SK-N-SH (cell line): Measurements from ENCODE around the gene IL22RA1. TPM values are rescaled to one million over a fixed set of nuclear protein-coding genes. Genes with fewer than 3 reads are reported as not detected.

Experiments used
- CTCF ChIA-PET: fragments of 300-600, 350-600 bp; formaldehyde crosslinking; extraction: SDS; loops from one replicate; lab custom pipeline; 2021; lab: Yijun Ruan, JAX
- POLR2A ChIA-PET: fragments of 350-600 bp; sonication (Branson Sonifier 250); formaldehyde crosslinking; extraction: SDS; loops from one replicate; lab custom pipeline; 2020; ENCODE audit warnings: antibody characterized with exemption, inconsistent platforms; lab: Yijun Ruan, JAX
- DNase-seq: peaks from one replicate; pipeline ENCODE4 v3.0.0; 2012
- H2AFZ ChIP-seq: fragments of 200-600 bp; sonication (generic); 2 replicates; pipeline ENCODE4 v1.8.1; 2016; ENCODE audit warnings: antibody characterized with exemption, mild to moderate bottlenecking, low read depth
- H3F3A ChIP-seq: fragments of 200-600 bp; sonication (generic); replicated peaks from 2 replicates; pipeline ENCODE3; 2016; ENCODE audit warnings: antibody characterized with exemption, mild to moderate bottlenecking; ENCODE audit not compliant: insufficient read depth
- H3K27ac ChIP-seq, 2 experiments: fragments of 200-500 bp in 1 of 2; fragments of 200-600 bp in 1 of 2; sonication (Bioruptor generic) in 1 of 2; sonication (generic), shearing (Covaris generic) in 1 of 2; 2 replicates each; pipeline versions ENCODE4 v1.5.1 to v1.6.1; 2014 to 2016; ENCODE audit warnings: low read depth in 2 of 2, inconsistent platforms in 1 of 2, low read length in 1 of 2, mild to moderate bottlenecking in 1 of 2, mixed read lengths in 1 of 2
- H3K27me3 ChIP-seq: fragments of 200-600 bp; sonication (generic), shearing (Covaris generic); 2 replicates; pipeline ENCODE4 v1.6.1; 2016; ENCODE audit warnings: mixed run types; ENCODE audit not compliant: insufficient read depth
- H3K36me3 ChIP-seq, 2 experiments: fragments of 200-500 bp in 1 of 2; fragments of 200-600 bp in 1 of 2; sonication (Bioruptor generic) in 1 of 2; sonication (generic) in 1 of 2; replicated peaks in 1 of 2; 2 replicates each; pipeline versions ENCODE3 to v1.5.1; 2014 to 2016; ENCODE audit warnings: low read length in 1 of 2, mild to moderate bottlenecking in 1 of 2; ENCODE audit not compliant: insufficient read depth in 2 of 2, control insufficient read depth in 1 of 2
- H3K4me1 ChIP-seq, 2 experiments: fragments of 200-500 bp in 1 of 2; fragments of 200-600 bp in 1 of 2; sonication (Bioruptor generic) in 1 of 2; sonication (generic), shearing (Covaris generic) in 1 of 2; 2 replicates each; pipeline versions ENCODE4 v1.5.1 to v1.6.1; 2014 to 2016; ENCODE audit warnings: low read depth in 1 of 2, low read length in 1 of 2, mixed run types in 1 of 2; ENCODE audit not compliant: insufficient read depth in 2 of 2, control insufficient read depth in 1 of 2
- H3K4me2 ChIP-seq: fragments of 200-600 bp; sonication (generic), shearing (Covaris generic); 2 replicates; pipeline ENCODE4 v1.6.1; 2017; ENCODE audit warnings: mixed run types
- H3K4me3 ChIP-seq, 2 experiments: fragments of 200-500 bp in 1 of 2; fragments of 200-600 bp in 1 of 2; sonication (Bioruptor generic) in 1 of 2; sonication (generic), shearing (Covaris generic) in 1 of 2; 2 replicates each; pipeline versions ENCODE4 v1.5.1 to v1.8.1; 2014 to 2016; ENCODE audit warnings: low read depth in 2 of 2, inconsistent platforms in 1 of 2, low read length in 1 of 2, mild to moderate bottlenecking in 1 of 2, mixed read lengths in 1 of 2, moderate library complexity in 1 of 2
- H3K79me2 ChIP-seq: fragments of 200-600 bp; sonication (generic); 2 replicates; pipeline ENCODE4 v1.8.1; 2017; ENCODE audit warnings: mild to moderate bottlenecking; ENCODE audit not compliant: insufficient read depth
- H3K9ac ChIP-seq: fragments of 200-600 bp; sonication (generic); 2 replicates; pipeline ENCODE4 v1.6.1; 2017; ENCODE audit warnings: mixed run types
- H3K9me2 ChIP-seq: fragments of 200-600 bp; sonication (generic); 2 replicates; pipeline ENCODE4 v1.6.1; 2017; ENCODE audit warnings: mixed run types
- H3K9me3 ChIP-seq: fragments of 200-600 bp; sonication (generic); 2 replicates; pipeline ENCODE4 v1.6.1; 2017; ENCODE audit warnings: mixed run types, mild to moderate bottlenecking, moderate library complexity
- H4K20me1 ChIP-seq: fragments of 200-600 bp; sonication (generic); 2 replicates; pipeline ENCODE4 v1.6.1; 2017; ENCODE audit warnings: mild to moderate bottlenecking, mixed run types; ENCODE audit not compliant: insufficient read depth
- CHD2 ChIP-seq: fragments of 150-350 bp; IDR thresholded peaks from 2 replicates; pipeline ENCODE4 v1.6.1; 2018; ENCODE audit warnings: low read length; ENCODE audit not compliant: partially characterized antibody
- ELF1 ChIP-seq: IDR thresholded peaks from 2 replicates; pipeline ENCODE4 v1.4.0; 2012
- EP300 ChIP-seq, 2 experiments: IDR thresholded peaks; 2 replicates each; pipeline versions ENCODE4 v1.4.0 to v1.6.1; 2012; ENCODE audit warnings: borderline replicate concordance in 1 of 2, low read depth in 1 of 2, low read length in 1 of 2
- EZH2phosphoT487 ChIP-seq: fragments of 200-600 bp; sonication (generic); IDR thresholded peaks from 2 replicates; pipeline ENCODE4 v1.6.1; 2017; ENCODE audit warnings: low read depth, mixed run types, mild to moderate bottlenecking, antibody characterized with exemption, moderate library complexity, borderline replicate concordance
- FOSL2 ChIP-seq: IDR thresholded peaks from 2 replicates; pipeline ENCODE4 v1.4.0; 2012; ENCODE audit warnings: low read depth, mild to moderate bottlenecking, moderate library complexity, borderline replicate concordance
- GABPA ChIP-seq: IDR thresholded peaks from 2 replicates; pipeline ENCODE4 v1.4.0; 2012; ENCODE audit warnings: low read depth, mild to moderate bottlenecking
- JUND ChIP-seq: IDR thresholded peaks from 2 replicates; pipeline ENCODE4 v1.4.0; 2012
- MEF2A ChIP-seq: IDR thresholded peaks from 2 replicates; pipeline ENCODE4 v1.4.0; 2012; ENCODE audit warnings: low read depth, borderline replicate concordance
- MXI1 ChIP-seq: IDR thresholded peaks from 2 replicates; pipeline ENCODE4 v1.6.1; 2012; ENCODE audit warnings: mild to moderate bottlenecking, low read depth, low read length, improper control_type of control experiment
- NRF1 ChIP-seq: IDR thresholded peaks from 2 replicates; pipeline ENCODE4 v1.6.1; 2012; ENCODE audit warnings: low read depth, mild to moderate bottlenecking, low read length
- POLR2AphosphoS5 ChIP-seq: IDR thresholded peaks from 2 replicates; pipeline ENCODE4 v1.6.1; 2012; ENCODE audit warnings: low read depth, low read length
- RCOR1 ChIP-seq: fragments of 150-350 bp; IDR thresholded peaks from 2 replicates; pipeline ENCODE4 v1.6.1; 2017; ENCODE audit warnings: antibody characterized with exemption, low read length
- RXRA ChIP-seq: IDR thresholded peaks from 2 replicates; pipeline ENCODE4 v1.4.0; 2012; ENCODE audit warnings: low read depth, mild to moderate bottlenecking, borderline replicate concordance
- SIN3A ChIP-seq: IDR thresholded peaks from 2 replicates; pipeline ENCODE4 v1.6.1; 2012; ENCODE audit warnings: low read depth, mild to moderate bottlenecking, low read length, moderate library complexity, borderline replicate concordance
- SMC3 ChIP-seq: IDR thresholded peaks from 2 replicates; pipeline ENCODE4 v1.6.1; 2012; ENCODE audit warnings: low read depth, low read length, improper control_type of control experiment
- TAF1 ChIP-seq: IDR thresholded peaks from 2 replicates; pipeline ENCODE4 v1.6.1; 2012; ENCODE audit warnings: low read depth, mild to moderate bottlenecking, low read length, moderate library complexity, borderline replicate concordance
- WGBS: methylation state at CpG from one replicate; pipeline ENCODE4 v1.1.6; 2017; ENCODE audit warnings: low lambda C conversion rate; 5-methylcytosine and 5-hydroxymethylcytosine counted together
- polyA plus RNA-seq, 3 experiments: library from polyadenylated mRNA; depleted of rRNA; stranded (reverse); fragments of >200 nt; gene quantifications; 2 replicates each; pipeline ENCODE4 v1.2.3, GENCODE V29; 2012
- TF ChIP-seq, protein P1 (sequence below): IDR thresholded peaks from 2 replicates; pipeline ENCODE4; 2012
- TF ChIP-seq, protein P2 (sequence below): IDR thresholded peaks from 2 replicates; pipeline ENCODE4 v1.6.1; 2012; ENCODE audit warnings: mild to moderate bottlenecking, low read depth, low read length, moderate library complexity
- TF ChIP-seq, protein P3 (sequence below): fragments of 150-350 bp; IDR thresholded peaks from 2 replicates; pipeline ENCODE4 v1.6.1; 2017; ENCODE audit warnings: antibody characterized with exemption, low read length, low read depth, borderline replicate concordance
- TF ChIP-seq, protein P4 (sequence below): fragments of 150-350 bp; IDR thresholded peaks from 2 replicates; pipeline ENCODE4 v1.6.1; 2016; ENCODE audit warnings: mild to moderate bottlenecking, low read depth, low read length

Gene IL22RA1
- polyA plus RNA-seq, 1 of the 3 experiments (the other 2 are of a cell fraction) = 0.03 TPM

DNA sequence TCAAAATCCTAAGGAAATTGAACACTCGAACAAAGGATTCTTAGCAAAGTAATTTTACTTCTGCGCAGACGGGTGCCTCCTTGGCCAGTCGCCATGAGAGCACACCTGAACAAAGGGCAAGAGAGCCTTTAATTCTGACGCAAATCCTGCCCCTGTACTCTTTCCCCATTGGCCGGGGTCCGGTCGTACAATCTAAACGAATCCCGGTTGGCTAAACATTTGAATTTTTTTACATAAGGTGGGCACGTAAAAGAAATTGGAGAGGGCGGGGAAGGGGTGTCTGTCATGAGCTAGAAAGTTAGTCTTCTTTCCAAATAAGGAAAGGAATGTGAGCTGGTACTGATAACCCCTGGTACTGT lies 8.2 kb upstream of the IL22RA1 start:
- DNase-seq = no peak
- Histone ChIP-seq H3K9ac (no peak overlapping the region), H3K9me2 (no peaks in the 10 kb centered on the region), H2AFZ (no peak overlapping the region), H3K27me3 (no peaks in the 10 kb centered on the region; the same call in 1 of the 2 replicates), H3K79me2 (no peaks in the 10 kb centered on the region), H3K36me3 (no peaks in the 10 kb centered on the region), H3K27ac (no peak overlapping the region), H3K9me3 (no peaks in the 10 kb centered on the region), H3K4me3 (no peak overlapping the region), H4K20me1 (no peaks in the 10 kb centered on the region), H3K4me1 (peaks cover 0 to 4% of the 10 kb centered on the region in 2 experiments; a peak in 1 of 4 replicates), H3K4me2 (no peak overlapping the region), H3F3A (no peaks in the 10 kb centered on the region)
- POLR2A ChIA-PET = no interaction called here
- whole genome bisulfite sequencing = 83% methylated on average over 12 of the region's 12 CpGs
- no peak for TF ChIP-seq NRF1
- TF ChIP-seq MXI1 = no peak
- TF ChIP-seq JUND = no peak
- no peak for TF ChIP-seq SMC3
- TF ChIP-seq, protein P1, sequence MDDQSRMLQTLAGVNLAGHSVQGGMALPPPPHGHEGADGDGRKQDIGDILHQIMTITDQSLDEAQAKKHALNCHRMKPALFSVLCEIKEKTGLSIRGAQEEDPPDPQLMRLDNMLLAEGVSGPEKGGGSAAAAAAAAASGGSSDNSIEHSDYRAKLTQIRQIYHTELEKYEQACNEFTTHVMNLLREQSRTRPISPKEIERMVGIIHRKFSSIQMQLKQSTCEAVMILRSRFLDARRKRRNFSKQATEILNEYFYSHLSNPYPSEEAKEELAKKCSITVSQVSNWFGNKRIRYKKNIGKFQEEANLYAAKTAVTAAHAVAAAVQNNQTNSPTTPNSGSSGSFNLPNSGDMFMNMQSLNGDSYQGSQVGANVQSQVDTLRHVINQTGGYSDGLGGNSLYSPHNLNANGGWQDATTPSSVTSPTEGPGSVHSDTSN = no peak
- TF ChIP-seq TAF1 = no peak
- TF ChIP-seq MEF2A = no peak
- TF ChIP-seq RXRA = no peak
- no peak for TF ChIP-seq POLR2AphosphoS5
- TF ChIP-seq, protein P2, sequence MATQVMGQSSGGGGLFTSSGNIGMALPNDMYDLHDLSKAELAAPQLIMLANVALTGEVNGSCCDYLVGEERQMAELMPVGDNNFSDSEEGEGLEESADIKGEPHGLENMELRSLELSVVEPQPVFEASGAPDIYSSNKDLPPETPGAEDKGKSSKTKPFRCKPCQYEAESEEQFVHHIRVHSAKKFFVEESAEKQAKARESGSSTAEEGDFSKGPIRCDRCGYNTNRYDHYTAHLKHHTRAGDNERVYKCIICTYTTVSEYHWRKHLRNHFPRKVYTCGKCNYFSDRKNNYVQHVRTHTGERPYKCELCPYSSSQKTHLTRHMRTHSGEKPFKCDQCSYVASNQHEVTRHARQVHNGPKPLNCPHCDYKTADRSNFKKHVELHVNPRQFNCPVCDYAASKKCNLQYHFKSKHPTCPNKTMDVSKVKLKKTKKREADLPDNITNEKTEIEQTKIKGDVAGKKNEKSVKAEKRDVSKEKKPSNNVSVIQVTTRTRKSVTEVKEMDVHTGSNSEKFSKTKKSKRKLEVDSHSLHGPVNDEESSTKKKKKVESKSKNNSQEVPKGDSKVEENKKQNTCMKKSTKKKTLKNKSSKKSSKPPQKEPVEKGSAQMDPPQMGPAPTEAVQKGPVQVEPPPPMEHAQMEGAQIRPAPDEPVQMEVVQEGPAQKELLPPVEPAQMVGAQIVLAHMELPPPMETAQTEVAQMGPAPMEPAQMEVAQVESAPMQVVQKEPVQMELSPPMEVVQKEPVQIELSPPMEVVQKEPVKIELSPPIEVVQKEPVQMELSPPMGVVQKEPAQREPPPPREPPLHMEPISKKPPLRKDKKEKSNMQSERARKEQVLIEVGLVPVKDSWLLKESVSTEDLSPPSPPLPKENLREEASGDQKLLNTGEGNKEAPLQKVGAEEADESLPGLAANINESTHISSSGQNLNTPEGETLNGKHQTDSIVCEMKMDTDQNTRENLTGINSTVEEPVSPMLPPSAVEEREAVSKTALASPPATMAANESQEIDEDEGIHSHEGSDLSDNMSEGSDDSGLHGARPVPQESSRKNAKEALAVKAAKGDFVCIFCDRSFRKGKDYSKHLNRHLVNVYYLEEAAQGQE = no peak
- TF ChIP-seq SIN3A = no peak
- TF ChIP-seq EP300 (IDR thresholded peaks at IDR 0.05; ENCODE audit: borderline replicate concordance in 1 of 2, low read depth in 1 of 2, low read length in 1 of 2) = no peak
- no peak for TF ChIP-seq ELF1
- TF ChIP-seq GABPA = no peak
- TF ChIP-seq, protein P3, sequence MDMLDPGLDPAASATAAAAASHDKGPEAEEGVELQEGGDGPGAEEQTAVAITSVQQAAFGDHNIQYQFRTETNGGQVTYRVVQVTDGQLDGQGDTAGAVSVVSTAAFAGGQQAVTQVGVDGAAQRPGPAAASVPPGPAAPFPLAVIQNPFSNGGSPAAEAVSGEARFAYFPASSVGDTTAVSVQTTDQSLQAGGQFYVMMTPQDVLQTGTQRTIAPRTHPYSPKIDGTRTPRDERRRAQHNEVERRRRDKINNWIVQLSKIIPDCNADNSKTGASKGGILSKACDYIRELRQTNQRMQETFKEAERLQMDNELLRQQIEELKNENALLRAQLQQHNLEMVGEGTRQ = no peak
- TF ChIP-seq EZH2phosphoT487 = no peak
- no peak for TF ChIP-seq CHD2
- TF ChIP-seq, protein P4, sequence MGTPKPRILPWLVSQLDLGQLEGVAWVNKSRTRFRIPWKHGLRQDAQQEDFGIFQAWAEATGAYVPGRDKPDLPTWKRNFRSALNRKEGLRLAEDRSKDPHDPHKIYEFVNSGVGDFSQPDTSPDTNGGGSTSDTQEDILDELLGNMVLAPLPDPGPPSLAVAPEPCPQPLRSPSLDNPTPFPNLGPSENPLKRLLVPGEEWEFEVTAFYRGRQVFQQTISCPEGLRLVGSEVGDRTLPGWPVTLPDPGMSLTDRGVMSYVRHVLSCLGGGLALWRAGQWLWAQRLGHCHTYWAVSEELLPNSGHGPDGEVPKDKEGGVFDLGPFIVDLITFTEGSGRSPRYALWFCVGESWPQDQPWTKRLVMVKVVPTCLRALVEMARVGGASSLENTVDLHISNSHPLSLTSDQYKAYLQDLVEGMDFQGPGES = no peak
- no peak for TF ChIP-seq RCOR1
- TF ChIP-seq FOSL2 = no peak
- CTCF ChIA-PET = interaction anchor here (0.6 to 9.5 kb wide), 18 partner anchors 8 to 197 kb away, joined by 3 to 72 read pairs (median 6); no protein-coding TSS in a partner anchor
